Stimulated activated CD8-positive, alpha-beta memory T cell treated with anti-CD3 and anti-CD28 coated beads, Interleukin-4, amount 100 ng/mL, for 4 hours (primary cell): Measurements from ENCODE around the gene EHD1.

Source experiments
- DNase-seq, 2 donors: peaks; one replicate each; pipeline ENCODE4 v3.0.0-alpha.2; 2020; ENCODE audit warnings: low read depth in 2 of 2, low spot score in 1 of 2

Gene EHD1

GRCh38 chr11:64878494-64879243, at the start of gene EHD1:
EHD1 (minus strand) TSS chr11:64878621; CDS start chr11:64878464, 157 bp downstream.
- peak; percentile 99 for DNase-seq

DNA sequence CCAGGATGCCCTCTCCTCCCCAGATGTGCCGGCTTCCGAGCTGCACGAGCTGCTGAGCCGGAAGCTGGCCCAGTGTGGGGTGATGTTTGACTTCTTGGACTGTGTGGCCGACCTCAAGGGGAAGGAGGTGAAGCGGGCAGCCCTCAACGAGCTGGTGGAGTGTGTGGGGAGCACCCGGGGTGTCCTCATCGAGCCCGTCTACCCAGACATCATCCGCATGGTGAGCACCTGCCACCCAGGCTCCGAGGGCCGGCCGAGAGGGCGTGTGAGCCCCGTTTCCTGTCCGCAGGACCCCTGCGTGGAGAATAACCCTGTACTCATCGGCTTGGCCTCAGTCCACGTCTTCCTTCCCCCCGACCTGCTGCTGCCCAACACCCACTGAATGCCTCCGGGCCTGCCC, 48.3 kb upstream of the EHD1 start:
- no peak for DNase-seq

- no peak for DNase-seq
These were observed 47.4 kb upstream of the EHD1 start for GRCh38 chr11:64925536-64926436.

DNA sequence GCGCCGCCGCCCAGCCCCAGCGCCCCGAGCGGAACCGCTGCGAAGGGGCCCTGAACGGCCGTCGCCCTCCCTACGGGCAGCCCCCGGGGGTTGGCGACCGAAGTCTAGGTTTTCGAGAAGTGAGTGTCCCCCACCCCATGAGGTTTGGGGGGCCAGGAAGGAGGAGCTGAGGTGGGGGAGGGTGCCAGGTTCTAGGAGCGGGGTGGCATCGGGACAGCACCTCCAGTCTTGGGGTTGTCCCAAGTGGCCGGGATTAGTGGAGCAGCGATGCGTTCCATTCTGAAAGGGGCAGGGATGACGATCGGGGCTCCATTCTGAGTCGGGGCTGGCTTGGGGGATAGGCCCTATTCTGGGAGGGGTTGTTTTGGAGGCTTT, 46.5 kb upstream of the EHD1 start:
- DNase-seq, result no peak

GRCh38 chr11:64923944-64924909, 45.8 kb upstream of the EHD1 start, which contains the start of gene PPP2R5B:
PPP2R5B (plus strand) TSS chr11:64924689; CDS start chr11:64925735, 1,046 bp downstream.
- peak; percentile 70 to 81 for DNase-seq

DNA sequence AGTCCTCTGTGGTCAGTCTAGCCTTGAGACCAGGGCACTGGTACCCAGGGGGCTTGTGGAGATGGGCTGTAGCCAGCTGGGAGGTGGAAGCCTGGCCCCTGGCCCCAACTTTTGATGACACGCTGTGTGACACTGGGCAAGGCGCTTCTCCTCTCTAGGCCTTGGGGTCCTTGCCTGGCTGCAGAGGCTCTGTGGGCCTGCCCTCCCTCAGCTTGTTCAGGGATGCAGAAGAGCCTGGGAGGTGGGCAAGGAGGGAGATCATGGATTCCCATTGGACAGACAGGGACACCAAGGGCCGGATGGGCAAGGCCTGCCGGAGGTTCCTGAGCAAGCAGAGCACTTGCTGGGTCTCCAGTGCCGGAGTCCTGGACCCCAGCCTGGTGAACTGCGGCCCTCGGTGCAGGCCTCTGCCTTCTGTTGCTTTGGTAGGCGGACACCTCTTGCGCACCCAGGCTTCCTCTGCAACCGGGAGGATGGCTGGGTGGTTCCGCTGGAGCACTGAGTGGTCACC, 44.8 kb upstream of the EHD1 start:
- no peak for DNase-seq

DNA sequence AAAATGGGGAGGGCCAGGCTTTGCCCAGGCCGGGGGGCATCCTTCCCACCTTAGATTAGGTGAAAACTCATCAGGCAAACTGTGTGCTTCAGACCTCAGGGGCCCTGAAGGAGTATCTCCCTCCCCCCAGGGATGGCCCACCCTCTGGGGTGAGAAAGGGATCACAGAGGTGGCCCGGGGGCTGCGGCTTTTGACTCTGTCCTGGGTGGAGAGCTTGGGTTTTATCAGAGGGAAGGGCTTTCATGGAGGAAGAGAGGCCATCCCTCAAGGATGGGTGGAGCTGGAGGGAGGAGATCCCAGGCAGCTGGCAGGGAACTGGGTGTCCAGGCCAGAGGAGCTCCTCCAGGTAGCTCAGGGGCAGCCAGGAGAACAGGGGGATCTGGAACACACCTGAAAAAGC, 43.0 kb upstream of the EHD1 start:
- DNase-seq, result no peak

DNA sequence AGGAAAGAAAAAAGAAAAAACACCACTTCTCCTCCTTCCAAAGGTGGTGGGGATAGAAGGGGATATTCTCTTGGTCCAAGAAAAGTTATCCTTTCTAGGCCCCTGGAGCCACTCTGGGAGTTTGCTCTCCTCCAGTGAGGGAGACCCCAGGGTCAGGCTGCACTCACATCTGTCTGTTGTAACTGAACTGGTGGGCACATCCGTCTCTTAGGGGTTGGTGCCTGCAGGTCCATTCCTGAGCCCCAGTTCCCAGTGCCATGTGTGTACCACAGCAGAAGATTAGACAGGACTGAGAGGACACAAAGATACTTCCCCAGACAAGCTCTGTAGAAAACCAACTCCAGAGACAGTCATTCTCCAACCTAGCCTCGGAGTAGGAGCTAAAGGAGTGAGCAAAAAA, 41.7 kb upstream of the EHD1 start:
- DNase-seq, result no peak

GRCh38 chr11:64919627-64920026, 41.2 kb upstream of the EHD1 start:
- DNase-seq, result no peak

- DNase-seq, result no peak
These were observed 39.6 kb upstream of the EHD1 start for GRCh38 chr11:64918017-64918416.

- DNase-seq, result no peak
These were observed 39.2 kb upstream of the EHD1 start for GRCh38 chr11:64917663-64917995.

- peak; percentile 97 to 98 for DNase-seq
These were observed 38.6 kb upstream of the EHD1 start, which contains the start of gene ATG2A for GRCh38 chr11:64916775-64917662. ATG2A (minus strand) TSS chr11:64917209; CDS start chr11:64917135, 74 bp downstream.

- DNase-seq, result no peak
These were observed 37.8 kb upstream of the EHD1 start for GRCh38 chr11:64916040-64916774.

GRCh38 chr11:64915376-64915887, 37.0 kb upstream of the EHD1 start:
- no peak for DNase-seq

DNA sequence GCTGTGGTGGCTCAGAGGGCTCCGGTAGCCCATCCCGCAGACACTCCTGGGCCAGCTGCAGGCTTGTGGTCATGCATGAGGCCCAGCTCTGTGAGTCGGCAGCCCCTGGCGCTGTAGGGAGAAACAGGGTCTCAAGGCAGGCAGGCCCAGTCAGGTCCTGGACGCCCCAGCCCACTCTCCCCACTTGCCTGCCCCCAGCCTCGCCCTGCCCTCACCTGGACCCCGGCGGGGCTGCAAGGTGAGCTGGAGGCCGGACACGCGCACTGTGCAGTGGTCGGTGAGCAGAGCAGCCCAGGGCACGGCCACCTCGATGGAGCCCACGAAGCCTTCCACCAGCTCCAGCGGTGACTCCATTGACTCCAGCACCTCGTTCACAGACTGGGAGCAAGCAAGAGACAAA, 35.7 kb upstream of the EHD1 start:
- DNase-seq, result no peak

DNA sequence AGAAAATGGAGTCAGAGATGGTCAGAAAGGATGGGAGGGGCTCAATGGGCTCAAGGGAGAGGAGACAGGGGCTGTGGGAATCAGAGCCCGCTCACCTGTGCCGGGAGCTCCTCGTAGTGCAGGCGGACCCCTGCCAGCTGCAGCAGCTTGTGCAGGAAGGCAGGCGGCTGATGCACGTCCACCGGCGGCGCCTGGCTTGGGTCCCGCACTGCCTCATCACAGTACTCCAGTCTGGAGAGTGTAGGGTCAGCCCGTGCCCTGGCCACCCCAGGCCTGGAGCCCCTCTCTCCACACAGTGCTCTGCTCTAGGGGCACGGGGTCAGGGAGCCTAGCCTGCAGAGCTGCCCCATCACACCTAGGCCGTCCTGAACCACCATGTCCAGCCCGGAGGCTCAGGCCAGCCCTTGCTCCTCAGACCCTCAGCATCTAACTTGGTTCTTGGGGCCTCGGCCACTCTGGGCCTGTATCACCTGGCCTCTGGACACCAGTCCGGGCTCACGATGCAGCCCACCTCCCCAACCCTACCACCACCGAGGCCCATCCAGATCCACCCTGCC, 34.8 kb upstream of the EHD1 start:
- DNase-seq, result no peak

DNA sequence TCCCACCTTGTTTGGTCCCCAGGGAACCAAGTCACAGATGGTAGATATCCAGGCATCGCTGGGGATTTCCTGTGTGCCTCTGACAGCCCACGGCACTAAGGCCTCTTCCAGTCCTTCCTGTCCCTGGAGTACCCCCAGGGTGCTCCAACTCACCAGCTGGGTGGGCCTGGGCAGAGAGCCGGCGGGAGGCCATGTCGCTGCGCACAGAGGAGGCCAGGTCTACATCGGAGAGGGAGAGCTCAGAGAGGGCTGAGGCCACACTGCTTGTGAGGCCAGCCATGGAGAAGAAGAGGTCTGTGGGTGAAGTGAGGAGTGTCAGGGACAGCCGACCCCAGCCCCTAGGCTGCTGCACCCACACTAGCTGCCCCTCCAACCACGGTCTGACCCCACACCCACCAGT, 33.3 kb upstream of the EHD1 start:
- no peak for DNase-seq

GRCh38 chr11:64911142-64911541, 32.7 kb upstream of the EHD1 start:
- no peak for DNase-seq
